Fibroblast of peridontal ligament (primary cell): ENCODE data around the gene ROMO1.
"Not testable (repeated sequence)": the region's sequence is repeated elsewhere in the genome, so short reads cannot be mapped to it uniquely, and the experiment has no call there.

Experiments
- DNase-seq: peaks from one replicate; pipeline ENCODE4 v3.0.0-alpha.2; 2010; ENCODE audit errors: extremely low read depth

Gene ROMO1

DNA sequence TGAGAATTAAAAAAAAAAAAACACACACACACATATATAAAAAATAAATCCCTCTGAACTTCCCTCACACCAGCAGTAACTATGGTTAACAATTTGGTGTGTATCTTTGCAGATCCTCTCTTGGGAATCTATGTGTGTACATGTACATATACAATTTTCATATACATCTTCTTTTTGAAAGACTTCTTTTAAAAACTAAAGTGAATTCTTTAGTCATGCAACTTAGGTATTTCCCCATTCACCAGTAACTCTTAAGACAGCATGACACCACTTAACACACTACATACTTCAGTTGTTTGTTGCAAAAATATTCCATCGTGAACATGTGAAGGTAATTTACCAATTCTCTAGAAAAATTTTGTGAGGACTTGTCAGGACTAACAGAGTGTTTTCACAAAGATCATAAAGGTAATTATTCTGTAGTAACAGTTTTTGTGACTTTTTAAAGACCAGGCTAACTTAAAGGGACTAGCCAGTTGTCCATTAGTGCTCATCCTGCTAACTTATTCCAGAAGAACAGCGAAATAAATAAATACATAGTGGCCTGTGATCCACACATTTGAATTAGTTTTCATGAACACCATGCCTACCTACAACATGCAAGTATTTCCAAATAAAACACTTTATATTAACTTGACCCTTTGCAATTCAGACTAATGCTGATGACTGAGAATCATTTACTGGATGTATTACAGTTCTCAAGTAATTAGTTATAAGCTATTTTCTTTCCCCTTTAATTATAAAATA is 30.8 kb downstream of the ROMO1 start:
- no peak for DNase-seq

DNA sequence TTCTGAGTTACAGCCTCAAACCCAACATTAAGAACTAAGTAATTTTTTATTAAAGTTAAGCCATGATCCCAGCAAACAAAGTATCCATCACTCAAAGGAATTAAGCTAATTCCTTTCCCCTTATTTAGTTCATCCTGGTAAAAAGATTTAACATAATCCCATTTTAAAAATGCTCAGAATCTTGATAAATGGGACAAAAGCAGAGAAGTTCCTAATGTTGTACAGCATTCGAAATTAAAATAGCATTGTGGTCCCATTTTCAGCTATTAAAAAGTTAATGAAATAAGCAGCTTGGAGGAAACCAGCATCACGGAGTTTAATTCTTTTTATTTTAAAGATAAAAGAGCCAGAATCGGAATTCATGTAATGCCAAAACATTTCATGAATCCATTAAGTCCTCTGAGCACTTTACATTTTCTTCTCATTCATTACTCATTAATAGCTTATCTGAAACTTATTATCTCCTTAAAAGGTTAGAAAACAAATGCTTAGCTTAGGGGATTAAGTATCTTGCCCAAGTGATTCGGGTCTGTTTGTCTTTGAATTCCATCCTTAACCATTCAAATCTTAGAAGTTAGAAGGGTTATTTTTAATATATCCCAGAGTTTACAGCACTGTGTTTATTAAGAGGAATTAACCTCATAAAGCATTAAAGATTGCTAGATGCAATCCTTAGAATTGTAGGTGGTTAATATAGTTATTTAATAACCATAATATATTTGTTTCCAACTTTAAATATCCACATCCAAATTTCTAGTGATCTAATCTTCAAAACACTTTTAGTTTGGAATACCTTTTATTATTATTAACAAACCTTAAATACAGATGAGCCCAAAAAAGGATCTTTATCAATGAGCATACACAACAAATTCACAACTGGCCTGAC is 31.6 kb downstream of the ROMO1 start:
- DNase-seq = no peak

- no peak for DNase-seq
Measured at GRCh38 chr20:35731469-35731788, 32.2 kb downstream of the ROMO1 start.

GRCh38 chr20:35731862-35732643 is 32.8 kb downstream of the ROMO1 start:
- no peak for DNase-seq

DNA sequence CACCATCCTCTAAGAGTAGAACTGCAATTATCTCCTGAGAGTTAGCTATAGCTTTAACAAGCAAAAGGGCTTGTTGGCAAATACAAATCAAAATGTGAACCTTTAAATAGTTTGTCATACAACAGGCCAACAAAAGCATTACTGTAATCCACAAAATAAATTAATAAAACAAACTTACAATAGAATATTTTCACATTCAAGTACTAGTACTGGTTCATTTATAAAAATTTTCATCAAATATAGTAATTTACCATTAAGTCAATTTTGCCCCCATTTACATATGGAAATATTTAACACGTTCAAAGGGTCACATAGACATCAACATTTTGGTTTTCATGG is 33.4 kb downstream of the ROMO1 start:
- DNase-seq = no peak

DNA sequence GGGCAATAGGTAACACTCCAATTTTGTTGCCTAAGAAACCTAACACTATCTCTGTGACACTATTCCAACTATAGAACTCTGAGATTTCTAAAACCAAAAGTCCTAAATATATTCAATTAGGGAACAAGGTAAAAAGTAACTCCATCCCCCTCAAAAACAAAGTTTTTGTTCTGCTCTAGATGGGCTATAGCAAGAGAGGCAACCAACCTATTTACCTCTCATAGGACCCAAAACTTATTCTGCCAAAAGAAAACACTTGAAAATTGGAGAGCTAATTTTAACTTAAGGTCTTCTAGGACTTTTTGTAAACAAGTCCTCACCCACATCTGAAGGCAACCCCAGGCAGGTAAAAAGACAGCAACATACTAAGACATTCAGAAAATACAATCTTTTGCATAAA is 35.2 kb downstream of the ROMO1 start:
- no peak for DNase-seq

- DNase-seq = no peak
Measured at GRCh38 chr20:35734777-35735649, 35.8 kb downstream of the ROMO1 start.

- peak; percentile 59 for DNase-seq
Measured at GRCh38 chr20:35735826-35736470, 36.7 kb downstream of the ROMO1 start.

DNA sequence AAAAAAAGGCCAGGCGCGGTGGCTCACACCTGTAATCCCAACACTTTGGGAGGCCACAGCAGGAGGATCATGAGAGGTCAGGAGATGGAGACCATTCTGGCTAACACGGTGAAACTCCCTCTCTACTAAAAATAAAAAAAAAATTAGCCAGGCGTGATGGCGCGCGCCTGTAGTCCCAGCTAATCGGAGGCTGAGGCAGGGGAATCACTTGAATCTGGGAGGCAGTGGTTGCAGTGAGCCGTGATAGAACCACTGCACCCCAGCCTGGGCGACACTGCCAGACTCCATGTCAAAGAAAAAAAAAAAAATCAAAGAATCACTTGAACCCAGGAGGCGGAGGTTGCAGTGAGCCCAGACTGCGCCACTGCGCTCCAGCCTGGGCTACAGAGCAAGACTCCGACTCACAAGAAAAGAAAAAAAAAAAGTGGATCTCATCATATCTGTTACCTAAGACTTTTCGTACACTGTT is 38.7 kb downstream of the ROMO1 start:
- no peak for DNase-seq

DNA sequence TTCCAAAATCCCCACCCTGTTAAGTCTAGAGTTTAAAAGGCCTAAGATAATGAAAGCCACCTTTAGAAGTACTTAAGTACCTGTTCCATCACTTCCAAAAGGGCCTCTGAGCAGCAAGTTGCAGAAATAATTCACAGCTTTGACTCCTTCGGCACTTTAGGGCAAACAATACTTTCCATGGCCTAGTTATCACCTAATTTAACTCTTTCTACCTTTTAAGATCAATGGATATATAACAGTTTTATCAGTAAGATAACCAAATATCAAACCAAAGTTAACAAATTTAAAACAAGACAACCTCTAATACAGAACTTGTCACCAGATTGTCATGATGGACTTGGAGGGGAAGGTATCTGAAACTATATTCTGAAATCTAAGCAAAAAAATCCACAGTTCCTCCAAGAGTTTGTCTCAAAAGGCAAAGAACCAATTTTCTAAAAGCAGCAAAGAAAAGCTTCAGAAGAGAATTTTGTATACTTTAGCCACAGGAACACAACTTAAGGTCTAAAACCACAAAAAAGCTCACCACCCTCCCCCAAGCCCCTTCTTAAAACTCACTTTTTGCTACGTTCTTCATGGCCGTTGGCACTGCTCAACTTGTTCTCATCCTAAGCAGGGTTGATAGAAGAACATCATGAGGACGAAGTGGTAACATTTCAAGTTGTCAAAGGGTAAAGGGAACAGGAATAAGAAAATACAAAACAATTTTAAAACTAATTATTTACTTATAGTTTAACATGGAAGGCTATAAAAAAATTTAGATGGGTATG is 39.4 kb downstream of the ROMO1 start:
- no peak for DNase-seq

- peak; percentile 63 for DNase-seq
Measured at GRCh38 chr20:35739294-35740163, 40.3 kb downstream of the ROMO1 start.

GRCh38 chr20:35741892-35742740 is 42.9 kb downstream of the ROMO1 start, which contains the start of gene RBM39:
Gene RBM39 (minus strand): TSS chr20:35742260. CDS start chr20:35740874, 1,386 bp downstream.
- peak; percentile 100 for DNase-seq

DNA sequence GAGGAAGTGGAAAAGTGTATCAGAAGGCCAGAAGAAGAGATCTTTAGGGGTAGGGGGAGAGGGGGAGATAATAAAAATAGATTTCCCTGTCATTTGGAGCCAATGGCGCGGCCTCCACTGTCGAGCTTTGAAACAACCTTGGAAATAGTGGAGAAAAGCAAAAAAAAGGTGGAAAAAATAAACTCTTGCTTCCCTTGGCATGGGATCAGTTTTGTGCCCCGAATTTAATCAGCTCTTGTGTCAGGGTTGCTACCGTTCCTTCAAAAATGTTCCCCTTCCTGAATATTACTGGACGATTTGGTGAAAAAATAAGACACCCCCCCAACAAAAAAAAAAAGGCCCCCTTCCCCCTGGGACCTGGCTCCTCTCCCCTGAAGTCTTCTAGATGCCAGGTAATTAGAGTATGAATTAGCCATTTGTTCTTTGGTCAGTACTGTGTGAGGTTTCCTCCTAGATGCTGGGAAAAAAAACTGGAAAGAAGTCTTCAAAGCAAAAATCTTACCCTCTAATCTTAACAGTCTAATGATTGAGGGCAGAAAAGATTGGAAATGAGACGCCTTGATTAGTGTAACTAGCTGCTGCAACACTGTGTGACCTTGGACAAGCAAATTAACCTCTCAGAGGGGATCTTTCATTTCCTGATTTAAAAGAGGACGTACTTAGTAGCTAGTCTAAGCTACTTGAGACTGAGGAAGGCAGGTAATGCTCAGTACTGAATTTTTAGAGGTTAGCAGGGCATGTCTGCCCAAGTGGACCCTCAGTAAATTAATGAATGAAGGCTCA is 43.7 kb downstream of the ROMO1 start:
- DNase-seq = no peak

GRCh38 chr20:35743693-35744491 is 44.7 kb downstream of the ROMO1 start:
- DNase-seq = no peak

DNA sequence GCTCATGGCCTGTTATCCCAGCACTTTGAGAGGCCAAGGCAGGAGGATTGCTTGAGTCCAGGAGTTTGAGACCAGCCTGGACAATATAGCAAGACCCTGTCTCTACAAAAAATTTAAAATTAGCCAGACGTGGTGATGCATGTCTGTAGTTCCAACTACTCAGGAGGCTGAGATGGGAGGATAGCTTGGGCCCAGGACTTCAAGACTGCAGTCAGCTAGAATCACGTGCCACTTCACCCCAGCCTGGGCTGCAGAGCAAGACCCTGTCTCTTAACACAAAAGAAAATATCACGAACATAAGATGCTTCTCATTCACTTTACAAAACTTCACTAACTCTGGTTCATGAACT is 45.3 kb downstream of the ROMO1 start:
- DNase-seq = not testable (repeated sequence)
